ENCODE results near the gene TSKS.

DNA sequence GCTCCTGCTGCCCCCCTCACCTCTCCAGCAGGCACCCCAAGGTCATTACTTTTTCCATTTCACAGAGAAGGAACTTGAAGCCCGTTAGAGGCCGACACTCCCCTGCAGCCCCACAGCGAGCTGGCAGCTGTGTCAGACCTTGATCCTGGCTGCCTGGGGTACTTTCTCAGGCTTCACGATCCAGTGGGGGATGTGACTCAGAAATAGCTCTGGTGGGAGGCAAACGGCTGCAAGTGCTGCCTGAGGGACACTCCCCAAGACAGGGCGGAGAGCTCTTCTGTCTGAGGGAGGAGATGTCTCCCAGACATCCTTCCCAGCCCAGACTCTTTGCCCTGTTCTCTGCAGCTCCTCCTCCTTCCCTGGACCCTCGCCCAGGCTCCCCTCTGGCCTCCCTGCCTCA, 4.8 kb downstream of the TSKS start:
- TF ChIP-seq FOXK1 (CRISPR knock-in tag; IDR thresholded peaks at IDR 0.05) (no peak), ETV6 (CRISPR knock-in tag; IDR thresholded peaks at IDR 0.05) (no peak)
- TF ChIP-seq, protein P1, sequence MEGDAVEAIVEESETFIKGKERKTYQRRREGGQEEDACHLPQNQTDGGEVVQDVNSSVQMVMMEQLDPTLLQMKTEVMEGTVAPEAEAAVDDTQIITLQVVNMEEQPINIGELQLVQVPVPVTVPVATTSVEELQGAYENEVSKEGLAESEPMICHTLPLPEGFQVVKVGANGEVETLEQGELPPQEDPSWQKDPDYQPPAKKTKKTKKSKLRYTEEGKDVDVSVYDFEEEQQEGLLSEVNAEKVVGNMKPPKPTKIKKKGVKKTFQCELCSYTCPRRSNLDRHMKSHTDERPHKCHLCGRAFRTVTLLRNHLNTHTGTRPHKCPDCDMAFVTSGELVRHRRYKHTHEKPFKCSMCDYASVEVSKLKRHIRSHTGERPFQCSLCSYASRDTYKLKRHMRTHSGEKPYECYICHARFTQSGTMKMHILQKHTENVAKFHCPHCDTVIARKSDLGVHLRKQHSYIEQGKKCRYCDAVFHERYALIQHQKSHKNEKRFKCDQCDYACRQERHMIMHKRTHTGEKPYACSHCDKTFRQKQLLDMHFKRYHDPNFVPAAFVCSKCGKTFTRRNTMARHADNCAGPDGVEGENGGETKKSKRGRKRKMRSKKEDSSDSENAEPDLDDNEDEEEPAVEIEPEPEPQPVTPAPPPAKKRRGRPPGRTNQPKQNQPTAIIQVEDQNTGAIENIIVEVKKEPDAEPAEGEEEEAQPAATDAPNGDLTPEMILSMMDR (IDR thresholded peaks at IDR 0.05) = no peak
- TF ChIP-seq, protein P2, sequence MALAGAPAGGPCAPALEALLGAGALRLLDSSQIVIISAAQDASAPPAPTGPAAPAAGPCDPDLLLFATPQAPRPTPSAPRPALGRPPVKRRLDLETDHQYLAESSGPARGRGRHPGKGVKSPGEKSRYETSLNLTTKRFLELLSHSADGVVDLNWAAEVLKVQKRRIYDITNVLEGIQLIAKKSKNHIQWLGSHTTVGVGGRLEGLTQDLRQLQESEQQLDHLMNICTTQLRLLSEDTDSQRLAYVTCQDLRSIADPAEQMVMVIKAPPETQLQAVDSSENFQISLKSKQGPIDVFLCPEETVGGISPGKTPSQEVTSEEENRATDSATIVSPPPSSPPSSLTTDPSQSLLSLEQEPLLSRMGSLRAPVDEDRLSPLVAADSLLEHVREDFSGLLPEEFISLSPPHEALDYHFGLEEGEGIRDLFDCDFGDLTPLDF (CRISPR knock-in tag; IDR thresholded peaks at IDR 0.05) = no peak
- TF ChIP-seq, protein P3, sequence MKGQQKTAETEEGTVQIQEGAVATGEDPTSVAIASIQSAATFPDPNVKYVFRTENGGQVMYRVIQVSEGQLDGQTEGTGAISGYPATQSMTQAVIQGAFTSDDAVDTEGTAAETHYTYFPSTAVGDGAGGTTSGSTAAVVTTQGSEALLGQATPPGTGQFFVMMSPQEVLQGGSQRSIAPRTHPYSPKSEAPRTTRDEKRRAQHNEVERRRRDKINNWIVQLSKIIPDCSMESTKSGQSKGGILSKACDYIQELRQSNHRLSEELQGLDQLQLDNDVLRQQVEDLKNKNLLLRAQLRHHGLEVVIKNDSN (CRISPR knock-in tag; IDR thresholded peaks at IDR 0.05) = no peak

All from WTC11 (cell line).